Thyroid gland (tissue), 4 donors: ENCODE data around the gene PLXNC1.

Experiments
- CTCF ChIP-seq, 6 experiments: fragments of 200-600 bp in 3 of 6; fragments of 450-650 bp in 3 of 6; sonication (generic) in 3 of 6; IDR thresholded peaks; one replicate each; pipeline ENCODE4 v1.5.1; 2016 to 2019; ENCODE audit warnings: antibody characterized with exemption in 6 of 6, mild to moderate bottlenecking in 2 of 6, inconsistent platforms in 1 of 6, moderate library complexity in 1 of 6
- POLR2A ChIP-seq, 2 donors: fragments of 450-650 bp; IDR thresholded peaks; one replicate each; pipeline ENCODE4 v1.6.1; 2017; ENCODE audit warnings: antibody characterized with exemption in 2 of 2, mild to moderate bottlenecking in 2 of 2, moderate library complexity in 1 of 2

DNA sequence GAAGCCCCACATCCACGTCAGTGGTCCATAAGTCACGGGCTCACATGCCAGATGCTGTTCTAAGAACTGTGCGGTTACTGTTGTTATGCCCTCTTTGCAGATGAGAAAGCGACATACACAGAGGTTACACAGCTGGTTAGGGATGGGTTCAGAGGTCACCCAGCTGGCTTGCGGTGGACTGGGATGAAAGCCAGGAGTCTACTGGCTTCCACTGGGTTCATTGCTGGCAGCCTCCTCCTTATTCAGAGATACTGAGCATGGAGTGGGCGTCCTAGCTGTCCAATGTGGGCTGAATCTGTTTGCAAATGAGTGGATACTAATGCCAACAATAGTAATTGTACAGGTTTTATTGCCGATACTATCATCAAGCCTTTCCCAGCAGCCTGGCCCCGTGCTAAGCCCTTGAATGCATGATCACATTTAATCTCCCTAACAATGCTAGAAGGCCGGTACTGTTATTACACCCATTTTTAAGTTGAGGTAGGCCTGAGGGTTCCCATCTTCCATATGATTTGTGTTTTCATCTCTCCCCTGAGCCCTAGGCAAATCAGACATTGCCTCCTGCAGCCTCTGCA lies 129.1 kb downstream of the PLXNC1 start:
- TF ChIP-seq CTCF (IDR thresholded peaks at IDR 0.05) (no peak), POLR2A (IDR thresholded peaks at IDR 0.05) (no peak)
